NCI-H2196 (cell line): ENCODE data around the gene CDK5RAP3.
"Not testable (repeated sequence)": the region's sequence is repeated elsewhere in the genome, so short reads cannot be mapped to it uniquely, and the experiment has no call there.

Source experiments
- DNase-seq: peaks from one replicate; lab custom pipeline; 2025; ENCODE audit not compliant: unreplicated experiment; lab: John Stamatoyannopoulos, UW

The CDK5RAP3 gene, protein sequence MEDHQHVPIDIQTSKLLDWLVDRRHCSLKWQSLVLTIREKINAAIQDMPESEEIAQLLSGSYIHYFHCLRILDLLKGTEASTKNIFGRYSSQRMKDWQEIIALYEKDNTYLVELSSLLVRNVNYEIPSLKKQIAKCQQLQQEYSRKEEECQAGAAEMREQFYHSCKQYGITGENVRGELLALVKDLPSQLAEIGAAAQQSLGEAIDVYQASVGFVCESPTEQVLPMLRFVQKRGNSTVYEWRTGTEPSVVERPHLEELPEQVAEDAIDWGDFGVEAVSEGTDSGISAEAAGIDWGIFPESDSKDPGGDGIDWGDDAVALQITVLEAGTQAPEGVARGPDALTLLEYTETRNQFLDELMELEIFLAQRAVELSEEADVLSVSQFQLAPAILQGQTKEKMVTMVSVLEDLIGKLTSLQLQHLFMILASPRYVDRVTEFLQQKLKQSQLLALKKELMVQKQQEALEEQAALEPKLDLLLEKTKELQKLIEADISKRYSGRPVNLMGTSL

GRCh38 chr17:47970725-47971499 is at the start of gene CDK5RAP3:
CDK5RAP3 (plus strand) TSS chr17:47971113; CDS start chr17:47971147, 34 bp downstream.
- DNase-seq, result peak; percentile 99

GRCh38 chr17:47924785-47925677 is 45.9 kb upstream of the CDK5RAP3 start:
- DNase-seq, result no peak

DNA sequence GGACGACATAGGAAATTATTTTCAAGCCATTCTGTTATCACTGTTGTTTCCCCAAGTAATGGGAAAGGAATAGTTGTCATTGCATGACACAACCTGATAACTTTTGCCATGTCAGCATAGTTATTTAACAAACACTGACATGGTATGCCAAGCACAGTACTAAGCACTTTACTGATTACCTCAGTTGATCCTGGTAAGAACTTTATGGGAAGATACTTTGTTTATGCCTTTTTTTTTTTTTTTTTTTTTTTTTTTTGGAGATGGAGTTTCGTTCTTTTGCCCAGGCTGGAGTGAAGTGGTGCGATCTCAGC is 45.3 kb upstream of the CDK5RAP3 start:
- DNase-seq, result no peak

- DNase-seq, result no peak
Measured at GRCh38 chr17:47927821-47928400, 43.0 kb upstream of the CDK5RAP3 start.

DNA sequence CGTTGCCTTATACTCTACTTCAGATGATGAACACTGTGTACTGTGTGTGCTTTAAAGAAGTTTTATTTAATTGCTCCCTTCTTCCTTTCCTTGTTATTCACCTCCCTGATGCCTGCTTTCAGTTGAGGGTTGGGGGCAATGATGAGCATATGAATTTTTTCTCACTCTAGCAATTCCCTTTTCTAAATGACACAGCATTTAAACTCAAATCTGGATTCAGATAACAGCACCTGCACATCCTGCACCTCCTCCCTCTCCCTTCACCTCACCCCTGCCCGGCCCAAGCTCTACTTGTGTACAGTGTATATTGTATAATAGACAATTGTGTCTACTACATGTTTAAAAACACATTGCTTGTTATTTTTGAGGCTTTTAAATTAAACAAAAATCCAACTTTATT is 42.5 kb upstream of the CDK5RAP3 start:
- DNase-seq, result no peak

DNA sequence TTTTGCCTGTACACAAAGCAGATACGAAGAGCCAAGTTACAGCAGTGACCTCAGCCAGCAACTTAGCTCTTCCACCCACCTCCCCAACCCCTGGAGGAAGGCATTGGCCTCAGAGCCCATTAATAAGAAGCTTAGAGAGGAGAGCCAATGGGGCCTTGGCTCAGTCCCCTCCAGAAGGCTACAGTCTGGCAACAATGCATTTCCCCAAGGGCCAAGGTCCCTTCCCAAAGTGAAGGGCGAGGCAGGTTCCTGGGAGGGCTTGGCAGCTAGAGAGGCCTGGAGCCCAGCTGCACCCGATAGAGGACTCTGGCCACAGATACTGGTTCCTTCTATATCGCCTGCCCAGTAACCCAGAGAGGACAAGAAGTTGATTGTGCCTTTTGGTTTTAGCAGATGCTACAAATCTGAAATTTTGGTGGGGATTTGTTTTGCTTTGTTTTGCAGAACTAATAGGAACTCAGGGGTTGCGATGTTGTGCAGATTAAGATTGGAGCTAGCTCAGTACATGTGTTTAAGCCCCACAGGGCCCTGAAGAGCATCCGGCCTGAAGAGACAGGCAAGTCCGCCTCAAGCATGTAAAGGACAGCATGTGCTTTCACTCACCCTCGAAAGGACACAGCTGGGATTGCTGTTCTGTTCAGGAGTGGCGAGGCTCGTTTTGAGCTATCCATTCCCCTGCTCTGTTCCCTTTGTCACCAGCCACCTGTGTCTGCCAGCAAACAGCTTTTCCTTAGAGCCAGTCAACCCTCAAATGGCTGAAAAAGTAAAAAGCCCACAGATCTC is 41.5 kb upstream of the CDK5RAP3 start:
- no peak for DNase-seq

DNA sequence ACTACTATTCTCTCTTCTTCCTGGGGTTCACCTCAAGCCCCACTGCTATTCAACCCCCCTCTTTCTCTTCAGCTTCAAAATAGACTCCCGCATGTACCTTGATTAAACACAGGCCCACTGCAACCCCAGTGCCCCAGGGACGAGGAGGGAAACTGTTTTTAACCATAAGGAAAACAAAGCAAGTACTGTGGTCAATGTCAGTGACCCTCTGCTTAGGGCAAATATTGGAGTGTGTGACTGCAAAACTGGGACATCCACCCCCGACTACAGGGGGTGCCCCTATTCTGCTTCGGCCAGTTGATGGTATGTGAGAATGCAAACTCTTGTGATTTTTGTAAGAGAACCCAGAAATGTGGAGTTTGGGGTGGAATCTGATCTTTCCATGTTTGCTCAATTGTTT is 39.1 kb upstream of the CDK5RAP3 start:
- DNase-seq, result no peak

DNA sequence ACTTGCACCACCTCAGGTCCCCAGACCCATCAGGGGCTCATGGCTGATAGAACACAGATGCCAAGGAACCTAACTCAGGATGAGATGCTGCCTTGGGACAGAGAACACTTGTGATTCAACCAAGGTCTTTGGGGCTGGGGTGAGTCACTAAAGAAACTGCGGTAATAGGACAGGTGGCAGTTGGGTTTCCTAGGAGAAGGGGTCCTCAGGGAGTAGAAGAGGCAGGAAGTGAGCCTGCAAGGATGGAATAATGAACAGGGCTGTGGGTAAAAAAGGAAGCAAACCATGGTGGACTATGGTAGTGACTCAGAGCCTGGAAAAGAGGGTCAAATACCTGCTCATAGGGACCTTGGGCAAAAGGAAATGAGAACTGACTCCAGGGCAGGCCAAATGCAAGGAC is 36.1 kb upstream of the CDK5RAP3 start:
- no peak for DNase-seq

- DNase-seq, result not testable (repeated sequence)
Measured at GRCh38 chr17:47935468-47935867, 35.4 kb upstream of the CDK5RAP3 start.

DNA sequence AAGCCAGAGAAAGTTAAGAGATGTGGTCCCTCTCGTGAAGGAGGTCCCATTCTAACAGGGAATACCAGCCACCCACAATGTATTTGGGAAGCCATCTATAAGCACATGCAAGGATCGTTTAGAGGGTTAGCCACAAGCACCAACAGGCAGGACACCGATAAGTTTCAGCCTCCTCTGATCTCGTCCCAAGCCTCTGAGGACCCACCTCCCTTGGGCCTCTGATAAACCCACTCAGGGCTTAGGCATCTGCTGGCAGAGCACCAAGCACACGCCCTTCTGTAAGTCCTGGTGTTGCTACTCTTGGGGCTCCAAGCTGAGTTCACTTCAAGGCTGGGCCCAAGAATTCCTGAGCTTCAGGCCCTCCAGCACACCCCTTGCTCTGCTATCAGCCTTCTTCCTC is 35.0 kb upstream of the CDK5RAP3 start:
- DNase-seq, result no peak

- DNase-seq, result no peak
Measured at GRCh38 chr17:47937941-47938340, 33.0 kb upstream of the CDK5RAP3 start.

GRCh38 chr17:47941246-47942095 is 29.4 kb upstream of the CDK5RAP3 start, which contains the start of gene PNPO:
PNPO (plus strand) TSS chr17:47941571; CDS start chr17:47941676, 105 bp downstream.
- peak; percentile 99 for DNase-seq

DNA sequence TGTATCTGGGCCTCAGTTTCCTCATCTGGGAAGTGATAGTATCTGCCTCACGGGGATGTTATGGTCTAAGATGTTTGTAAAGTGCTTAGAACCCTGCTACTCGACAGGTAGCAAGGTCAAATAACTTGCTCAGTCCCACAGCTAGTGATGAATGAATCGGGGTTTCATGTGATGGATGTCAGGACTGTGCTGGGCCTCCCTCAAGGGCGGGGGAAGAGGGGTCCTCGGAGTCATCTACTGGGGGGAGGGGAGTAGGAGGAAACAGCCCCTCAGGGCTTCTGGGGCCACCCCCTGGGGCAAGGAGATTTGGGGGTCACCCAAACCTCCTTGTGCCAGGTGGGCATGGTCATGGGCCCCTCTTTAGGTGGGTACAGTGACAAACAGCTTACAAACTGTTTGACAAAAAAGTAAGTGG is 28.8 kb upstream of the CDK5RAP3 start:
- no peak for DNase-seq

GRCh38 chr17:47942568-47942967 is 28.3 kb upstream of the CDK5RAP3 start:
- no peak for DNase-seq

DNA sequence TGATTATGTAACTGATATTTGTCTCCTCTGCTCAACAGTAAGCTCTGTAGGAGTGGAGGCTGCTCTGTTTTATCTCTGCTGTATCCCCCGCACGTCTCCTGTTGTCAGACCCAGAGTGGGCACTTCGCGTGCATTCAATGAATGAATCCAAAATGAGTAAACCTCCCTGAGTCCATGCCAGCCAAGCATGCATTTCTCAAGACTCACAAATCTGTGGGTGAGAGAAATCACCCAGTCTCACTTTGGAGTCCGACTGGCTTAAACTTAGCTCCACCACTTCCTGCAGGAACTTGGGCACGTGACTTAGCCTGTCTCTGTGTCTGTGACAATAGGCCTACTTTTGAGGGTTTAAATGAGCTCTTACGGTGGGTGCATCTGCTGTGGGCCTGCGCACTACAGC is 25.8 kb upstream of the CDK5RAP3 start:
- no peak for DNase-seq

- no peak for DNase-seq
Measured at GRCh38 chr17:47945529-47946508, 25.1 kb upstream of the CDK5RAP3 start.

GRCh38 chr17:47946516-47946915 is 24.4 kb upstream of the CDK5RAP3 start:
- no peak for DNase-seq

DNA sequence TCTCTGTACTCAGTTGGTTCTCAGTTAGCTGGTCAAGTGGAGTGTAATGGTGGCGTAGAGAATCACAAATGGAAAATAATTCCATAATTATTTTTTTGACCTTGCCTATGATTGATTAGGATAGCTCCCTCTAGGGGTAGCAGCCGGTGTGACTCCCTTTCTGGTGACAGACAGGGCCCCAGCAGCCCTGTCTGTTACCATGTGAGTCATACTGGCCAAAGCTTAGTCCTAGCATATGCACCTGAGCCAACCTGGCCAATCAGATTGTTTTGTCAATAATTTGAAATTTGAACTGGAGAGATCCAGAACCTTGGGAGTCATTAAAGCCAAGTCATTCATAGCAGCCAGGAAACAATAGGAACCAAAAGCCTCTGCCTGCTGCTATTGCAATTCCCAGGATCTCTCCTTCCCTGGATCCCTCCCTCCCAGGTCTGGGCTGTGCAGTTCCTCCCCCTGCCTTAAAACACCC is 23.9 kb upstream of the CDK5RAP3 start:
- peak; percentile 94 for DNase-seq
